ENCODE measurements around the gene FOLR1.

FOLR1 gene

DNA sequence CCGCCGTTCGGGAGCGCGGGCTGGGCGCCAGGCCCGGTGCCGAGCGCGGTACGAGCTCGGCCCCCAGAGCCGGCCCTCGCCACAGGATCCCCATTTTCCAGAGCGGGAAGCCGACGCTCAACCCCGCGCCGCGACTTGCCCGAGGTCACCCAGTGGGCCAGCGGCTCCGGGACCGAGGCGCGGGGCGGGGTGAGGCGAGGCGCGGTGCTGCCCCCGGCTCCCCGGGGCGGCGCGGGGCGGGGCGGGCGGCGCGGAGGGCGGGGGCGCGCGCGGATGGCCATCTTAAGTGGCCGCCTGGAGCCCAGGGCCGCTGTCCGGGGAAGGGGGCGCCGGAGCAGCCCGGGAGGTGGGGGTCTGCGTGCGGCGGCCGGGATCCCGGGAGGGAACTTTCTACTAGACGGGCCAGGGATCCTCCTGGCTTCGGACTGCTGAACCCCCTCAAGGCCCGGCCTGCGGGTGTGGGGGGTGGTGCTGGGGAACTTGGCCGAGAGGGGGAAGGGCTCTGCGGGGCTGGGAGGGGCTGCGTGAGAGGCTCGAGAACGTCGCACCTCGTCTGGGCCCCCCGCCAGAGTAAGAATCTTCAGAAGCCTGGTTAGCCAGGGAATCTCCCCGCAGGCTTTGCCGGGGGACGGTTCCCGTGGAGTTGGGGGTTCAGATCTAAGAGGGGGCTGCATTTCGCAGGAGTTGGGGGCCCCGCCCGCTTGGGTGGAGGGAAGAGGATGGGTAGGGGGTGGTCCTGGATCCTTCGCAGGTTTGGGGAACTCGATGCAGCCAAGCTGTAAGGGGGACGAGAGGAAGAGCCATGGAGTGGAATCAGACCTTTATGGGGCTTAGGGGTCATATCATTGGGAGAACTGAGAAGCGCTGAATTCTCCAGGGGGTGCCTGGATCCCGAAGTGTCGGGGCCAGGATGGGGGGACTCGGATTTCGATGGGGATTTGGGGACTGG, 31.9 kb downstream of the FOLR1 start:
- peak; percentile 76 for DNase-seq (ENCODE audit: low read depth)

DNA sequence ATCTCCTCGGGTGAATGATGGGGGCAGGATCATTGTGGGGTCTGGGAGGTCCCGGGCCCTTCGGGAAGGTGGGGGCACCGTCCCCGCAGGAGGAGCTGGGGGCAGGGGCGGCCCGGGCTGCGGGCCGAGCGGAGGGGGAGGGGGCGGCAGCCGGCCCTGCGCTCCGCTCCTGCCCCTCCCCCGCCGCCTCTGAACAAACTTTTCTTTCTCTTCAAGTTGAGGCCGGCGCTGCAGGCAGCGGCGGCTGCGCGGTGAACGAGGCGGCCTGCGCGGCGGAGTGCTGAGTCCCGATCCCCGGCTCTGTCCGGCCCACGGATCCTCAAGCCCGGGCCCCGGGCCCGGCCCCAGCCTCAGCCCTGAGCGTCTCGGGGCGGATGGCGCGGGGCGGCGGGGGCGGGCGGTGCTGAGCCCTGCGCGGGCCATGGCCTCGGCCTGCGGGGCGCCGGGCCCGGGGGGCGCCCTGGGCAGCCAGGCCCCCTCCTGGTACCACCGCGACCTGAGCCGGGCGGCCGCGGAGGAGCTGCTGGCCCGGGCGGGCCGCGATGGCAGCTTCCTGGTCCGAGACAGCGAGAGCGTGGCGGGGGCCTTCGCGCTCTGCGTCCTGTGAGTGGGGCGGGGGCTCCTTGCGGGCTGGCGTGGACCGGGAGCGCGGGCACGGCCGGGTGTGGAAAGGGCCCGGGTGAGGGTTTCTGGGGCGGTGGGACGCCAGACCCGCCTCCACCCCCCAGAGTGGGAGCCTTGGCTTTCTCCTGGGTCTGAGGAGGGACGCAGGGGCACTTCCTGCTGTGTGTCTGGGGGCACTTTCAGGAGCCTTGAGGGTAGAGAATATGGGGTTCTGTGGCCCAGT, 32.8 kb downstream of the FOLR1 start, which contains the start of gene INPPL1:
Gene INPPL1 (plus strand): TSS at position 204 of the 847 bp plus-strand sequence. CDS start 218 bp downstream, at position 422.
- DNase-seq (ENCODE audit: low read depth): peak; percentile 52

DNA sequence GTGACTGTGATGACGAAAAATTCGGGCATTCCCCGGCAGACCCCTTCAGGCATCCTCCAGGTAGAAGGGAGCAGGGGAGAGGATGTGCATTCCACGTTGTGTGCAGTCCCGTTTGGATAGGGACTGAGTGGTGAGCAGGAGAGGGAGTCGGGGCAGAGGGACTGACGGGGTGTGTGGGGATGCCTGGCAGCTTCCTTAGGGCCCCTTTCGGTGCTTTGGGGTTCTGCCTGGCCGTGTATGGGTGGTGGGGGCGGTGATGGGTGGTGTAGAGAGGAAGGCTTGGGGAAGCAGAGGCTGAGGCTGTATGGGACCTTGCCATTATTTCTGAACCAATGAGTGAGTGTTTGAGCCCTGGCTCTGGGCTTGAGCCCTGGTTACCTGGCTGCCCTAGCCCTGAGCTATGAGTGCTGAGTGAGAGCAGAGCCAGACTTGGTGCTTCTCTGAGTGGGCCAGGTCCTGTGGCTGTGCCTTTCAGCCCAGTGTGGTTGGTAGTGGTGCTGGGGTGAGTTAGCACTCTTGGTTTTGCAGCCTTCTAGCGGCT, 33.5 kb downstream of the FOLR1 start:
- DNase-seq (ENCODE audit: low read depth): peak; percentile 15

DNA sequence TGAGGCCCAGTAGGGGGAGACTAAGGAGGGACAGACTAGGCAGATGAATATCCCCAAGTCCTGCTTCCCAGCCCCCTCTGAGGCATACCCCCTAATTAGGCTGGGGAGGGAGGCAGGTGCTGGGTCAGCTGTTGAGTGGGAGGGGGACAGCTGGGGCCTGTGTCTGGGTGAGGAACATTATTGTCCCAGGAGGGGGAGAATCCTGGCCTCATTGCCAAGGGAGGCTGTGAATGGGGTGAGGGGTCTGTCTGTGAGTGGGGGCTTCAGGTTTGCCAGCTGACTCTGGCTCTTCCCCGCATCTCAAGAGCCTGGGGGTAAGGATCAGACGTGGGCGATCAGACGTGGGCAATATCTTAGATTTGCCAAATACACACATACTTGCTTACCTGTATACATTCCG, 34.8 kb downstream of the FOLR1 start:
- no peak for DNase-seq (ENCODE audit: low read depth)

DNA sequence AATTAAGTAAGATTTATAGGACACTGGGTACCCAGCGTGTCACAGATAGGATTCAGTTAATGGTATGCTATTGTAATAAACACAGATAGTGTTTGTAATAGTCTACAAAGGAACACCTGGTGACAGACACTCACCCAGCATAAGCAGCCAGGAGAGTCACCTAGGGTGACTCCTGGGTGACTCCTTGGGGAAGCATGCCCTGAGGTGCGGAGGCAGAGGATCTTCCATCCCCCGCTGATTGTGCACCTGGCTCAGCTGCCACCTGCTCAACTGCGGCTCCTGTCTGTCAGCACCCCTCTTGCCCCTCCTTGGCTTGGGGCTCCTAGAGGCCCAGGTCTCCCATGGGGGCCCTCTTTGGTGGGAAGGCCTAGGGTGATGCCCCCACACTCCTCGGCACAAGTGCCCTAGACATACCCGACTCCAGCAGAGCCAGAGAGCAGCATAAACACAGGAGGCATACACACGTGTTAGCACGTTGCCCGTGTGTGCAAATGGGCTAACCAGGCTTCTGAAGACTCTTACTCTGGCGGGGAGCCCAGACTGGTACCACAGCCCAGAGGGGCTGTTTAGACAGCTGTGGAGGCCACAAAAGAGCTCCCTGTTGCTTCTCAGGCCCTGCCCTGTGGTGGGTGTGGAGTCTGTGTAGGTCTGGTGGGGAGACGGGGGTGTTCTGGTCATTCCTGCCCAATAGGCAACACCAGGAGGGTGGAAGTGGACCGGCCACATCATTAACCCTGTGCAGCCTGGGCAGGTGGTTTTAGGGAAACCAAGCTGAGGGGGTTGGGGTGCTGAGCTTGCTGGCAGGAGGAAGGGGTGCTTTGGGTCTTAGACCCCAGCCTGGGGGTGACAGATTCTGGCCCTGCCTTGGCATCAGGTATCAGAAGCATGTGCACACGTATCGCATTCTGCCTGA, 35.6 kb downstream of the FOLR1 start:
- DNase-seq (ENCODE audit: low read depth): peak; percentile 53

DNA sequence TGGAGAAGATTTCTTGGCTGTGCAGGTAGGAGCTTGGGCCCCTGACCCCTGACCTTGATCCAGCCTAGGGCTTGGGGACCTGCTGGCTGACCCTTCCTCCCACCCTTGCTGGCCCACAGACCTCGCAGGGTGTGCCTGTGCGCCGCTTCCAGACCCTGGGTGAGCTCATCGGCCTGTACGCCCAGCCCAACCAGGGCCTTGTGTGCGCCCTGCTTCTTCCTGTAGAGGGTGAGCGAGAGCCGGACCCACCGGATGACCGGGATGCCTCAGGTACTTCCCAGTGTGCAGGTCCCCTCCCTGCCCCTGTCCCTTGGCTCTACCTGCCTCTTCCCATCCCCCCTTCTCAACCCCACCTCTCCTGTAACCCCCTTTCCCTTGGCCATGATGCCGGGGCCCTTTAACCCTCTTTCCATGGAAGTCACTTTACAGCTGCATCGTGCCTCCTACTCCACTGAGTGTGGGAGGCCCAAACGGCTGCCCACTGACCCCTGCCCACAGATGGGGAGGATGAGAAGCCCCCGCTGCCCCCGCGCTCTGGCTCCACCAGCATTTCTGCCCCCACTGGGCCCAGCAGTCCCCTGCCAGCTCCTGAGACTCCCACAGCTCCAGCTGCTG, 36.4 kb downstream of the FOLR1 start:
- DNase-seq (ENCODE audit: low read depth): peak; percentile 10

DNA sequence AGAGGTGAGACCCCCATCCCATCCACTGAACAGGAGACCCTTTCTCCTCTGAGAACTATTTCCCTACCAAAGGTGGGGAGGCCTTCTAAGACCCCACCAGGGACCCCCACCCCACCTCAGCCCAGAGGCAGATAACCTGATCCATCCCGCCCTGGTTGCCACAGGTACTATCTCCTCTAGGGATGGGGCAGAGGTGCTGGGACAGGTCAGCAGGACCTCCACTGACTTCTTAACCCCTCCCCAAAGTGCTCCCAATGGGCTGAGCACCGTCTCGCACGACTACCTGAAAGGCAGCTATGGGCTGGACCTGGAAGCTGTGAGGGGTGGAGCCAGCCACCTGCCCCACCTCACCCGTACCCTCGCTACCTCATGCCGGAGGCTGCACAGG, 36.9 kb downstream of the FOLR1 start:
- no peak for DNase-seq (ENCODE audit: low read depth)

DNA sequence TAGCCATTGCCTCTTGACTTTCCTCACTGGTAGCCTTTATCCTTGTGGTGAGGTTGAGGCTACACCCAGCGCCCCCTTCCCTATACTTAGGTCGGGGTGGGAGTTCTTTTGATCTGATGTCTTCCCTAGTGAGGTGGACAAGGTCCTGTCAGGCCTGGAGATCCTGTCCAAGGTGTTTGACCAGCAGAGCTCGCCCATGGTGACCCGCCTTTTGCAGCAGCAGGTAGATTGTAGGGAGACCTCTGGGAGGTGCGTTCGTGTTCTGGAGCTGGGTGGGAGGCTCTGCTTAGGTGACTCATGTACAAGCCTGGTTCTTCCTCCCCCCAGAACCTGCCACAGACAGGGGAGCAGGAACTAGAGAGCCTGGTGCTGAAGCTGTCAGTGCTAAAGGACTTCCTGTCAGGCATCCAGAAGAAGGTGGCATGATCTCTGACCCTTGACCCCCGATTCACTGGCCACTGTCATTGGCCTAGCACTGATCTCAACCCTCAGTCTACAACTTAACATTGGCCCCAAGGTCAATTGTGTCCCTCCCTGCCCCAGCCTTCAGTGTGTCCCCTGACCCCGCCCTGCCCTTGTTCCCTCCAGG, 37.5 kb downstream of the FOLR1 start:
- no peak for DNase-seq (ENCODE audit: low read depth)

DNA sequence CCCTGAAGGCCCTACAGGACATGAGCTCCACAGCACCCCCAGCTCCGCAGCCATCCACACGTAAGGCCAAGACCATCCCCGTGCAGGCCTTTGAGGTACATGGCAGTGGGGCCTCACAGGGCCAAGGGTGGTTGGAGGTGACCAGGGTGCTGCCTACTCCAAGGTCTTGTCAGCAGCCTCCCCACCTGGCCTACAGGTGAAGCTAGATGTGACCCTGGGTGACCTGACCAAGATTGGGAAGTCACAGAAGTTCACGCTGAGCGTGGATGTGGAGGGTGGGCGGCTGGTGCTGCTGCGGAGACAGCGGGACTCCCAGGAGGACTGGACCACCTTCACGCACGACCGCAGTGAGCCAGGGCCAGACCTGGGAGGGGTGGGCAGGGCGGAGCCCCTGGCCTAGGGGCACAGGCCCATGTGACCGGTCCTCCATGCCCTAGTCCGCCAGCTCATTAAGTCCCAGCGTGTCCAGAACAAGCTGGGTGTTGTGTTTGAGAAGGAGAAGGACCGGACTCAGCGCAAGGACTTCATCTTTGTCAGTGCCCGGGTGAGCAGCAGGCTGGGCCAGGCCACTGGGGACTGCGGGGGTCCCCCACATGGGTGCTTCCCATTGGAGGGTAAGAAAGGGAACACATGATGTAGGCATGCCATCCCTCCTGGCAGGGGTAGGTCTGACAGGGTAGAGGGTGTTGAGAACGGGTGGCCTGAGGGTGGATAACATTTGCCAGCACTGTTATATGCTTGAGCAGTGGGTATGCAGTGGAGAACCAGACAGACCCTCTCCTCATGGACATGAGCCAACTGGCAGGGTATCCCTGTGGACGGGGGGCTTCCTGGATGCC, 38.2 kb downstream of the FOLR1 start:
- no peak for DNase-seq (ENCODE audit: low read depth)

DNA sequence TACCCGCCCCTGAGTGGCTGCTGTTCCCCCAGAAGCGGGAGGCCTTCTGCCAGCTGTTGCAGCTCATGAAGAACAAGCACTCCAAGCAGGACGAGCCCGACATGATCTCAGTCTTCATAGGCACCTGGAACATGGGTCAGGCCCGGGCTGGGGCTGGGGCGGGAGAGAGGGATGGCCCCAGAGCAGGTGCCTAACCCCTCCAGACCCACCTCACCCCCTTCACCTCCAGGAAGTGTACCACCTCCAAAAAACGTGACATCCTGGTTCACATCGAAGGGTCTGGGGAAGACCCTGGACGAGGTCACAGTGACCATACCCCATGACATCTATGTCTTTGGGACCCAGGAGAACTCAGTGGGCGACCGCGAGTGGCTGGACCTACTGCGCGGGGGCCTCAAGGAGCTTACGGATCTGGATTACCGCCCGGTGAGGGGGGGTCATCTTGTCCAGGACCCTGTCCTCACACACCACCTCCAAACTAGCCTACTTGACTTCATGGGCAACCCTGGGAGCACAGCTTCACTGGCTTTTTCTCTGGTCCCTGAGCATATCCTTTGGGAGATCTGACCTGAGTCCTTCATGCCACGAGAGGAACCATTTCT, 38.9 kb downstream of the FOLR1 start:
- DNase-seq (ENCODE audit: low read depth): no peak

DNA sequence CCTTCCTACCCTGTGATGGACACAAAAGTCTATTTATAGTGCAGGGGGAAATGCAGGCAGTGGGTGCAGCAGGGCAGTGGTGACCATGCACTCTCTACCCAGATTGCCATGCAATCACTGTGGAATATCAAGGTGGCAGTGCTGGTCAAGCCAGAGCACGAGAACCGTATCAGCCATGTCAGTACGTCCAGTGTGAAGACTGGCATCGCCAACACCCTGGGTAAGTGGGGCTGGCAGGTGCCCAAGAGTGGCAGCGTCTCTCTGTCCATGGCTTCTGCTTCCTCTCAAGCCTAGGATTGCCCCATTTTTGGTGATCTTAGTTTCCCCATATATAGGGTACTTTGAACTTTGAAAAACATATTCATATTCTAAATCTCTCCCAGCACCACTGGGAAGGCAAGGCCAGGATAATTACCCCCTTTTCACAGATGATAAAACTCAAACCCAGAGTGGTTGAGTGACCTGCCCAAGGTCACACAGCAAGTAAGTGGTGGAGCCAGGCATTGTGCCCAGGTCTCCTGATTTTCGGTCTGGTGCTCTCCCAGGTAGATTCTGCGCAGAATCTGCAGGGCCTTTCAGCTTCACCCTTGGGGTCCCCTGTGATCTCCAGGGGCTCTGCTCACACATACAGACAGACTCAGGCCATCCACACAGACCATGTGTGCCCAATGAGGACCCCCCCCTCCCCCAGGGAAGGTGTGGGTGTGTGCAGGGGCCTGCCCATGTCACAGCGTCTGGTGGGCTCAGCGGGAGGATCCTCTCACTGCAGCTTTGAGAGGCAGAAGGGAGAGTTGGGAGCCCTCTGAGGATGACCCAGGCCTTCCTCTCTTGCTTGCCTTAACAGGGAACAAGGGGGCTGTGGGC, 39.7 kb downstream of the FOLR1 start:
- no peak for DNase-seq (ENCODE audit: low read depth)

DNA sequence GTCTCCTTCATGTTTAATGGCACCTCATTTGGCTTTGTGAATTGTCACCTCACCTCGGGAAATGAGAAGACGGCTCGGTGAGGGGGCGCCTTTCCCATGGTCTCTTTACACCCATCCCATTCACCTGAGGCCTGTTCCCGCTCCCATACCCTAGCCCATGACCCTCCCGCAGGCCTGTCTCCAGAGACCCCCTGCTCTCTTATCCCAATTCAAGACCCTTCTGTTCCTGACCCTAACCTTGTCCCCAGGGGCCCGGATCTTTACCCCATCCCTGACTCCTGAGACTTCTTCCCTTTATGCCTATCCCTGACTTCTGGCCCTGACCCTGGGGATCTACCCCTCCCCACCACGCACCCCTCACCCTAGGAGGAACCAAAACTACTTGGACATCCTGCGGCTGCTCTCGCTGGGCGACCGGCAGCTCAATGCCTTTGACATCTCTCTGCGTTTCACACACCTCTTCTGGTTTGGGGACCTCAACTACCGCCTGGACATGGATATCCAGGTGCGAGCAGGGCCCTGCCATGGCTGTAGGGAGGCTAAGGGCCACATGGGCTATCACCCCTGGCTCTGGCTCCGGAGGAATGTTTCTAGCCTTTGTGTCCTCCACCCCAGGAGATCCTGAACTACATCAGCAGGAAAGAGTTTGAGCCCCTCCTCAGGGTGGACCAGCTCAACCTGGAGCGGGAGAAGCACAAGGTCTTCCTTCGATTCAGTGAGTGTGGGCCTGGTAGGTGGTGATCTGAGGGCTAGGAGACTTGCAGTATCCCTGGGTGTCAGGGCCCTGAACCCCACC, 40.5 kb downstream of the FOLR1 start:
- no peak for DNase-seq (ENCODE audit: low read depth)

DNA sequence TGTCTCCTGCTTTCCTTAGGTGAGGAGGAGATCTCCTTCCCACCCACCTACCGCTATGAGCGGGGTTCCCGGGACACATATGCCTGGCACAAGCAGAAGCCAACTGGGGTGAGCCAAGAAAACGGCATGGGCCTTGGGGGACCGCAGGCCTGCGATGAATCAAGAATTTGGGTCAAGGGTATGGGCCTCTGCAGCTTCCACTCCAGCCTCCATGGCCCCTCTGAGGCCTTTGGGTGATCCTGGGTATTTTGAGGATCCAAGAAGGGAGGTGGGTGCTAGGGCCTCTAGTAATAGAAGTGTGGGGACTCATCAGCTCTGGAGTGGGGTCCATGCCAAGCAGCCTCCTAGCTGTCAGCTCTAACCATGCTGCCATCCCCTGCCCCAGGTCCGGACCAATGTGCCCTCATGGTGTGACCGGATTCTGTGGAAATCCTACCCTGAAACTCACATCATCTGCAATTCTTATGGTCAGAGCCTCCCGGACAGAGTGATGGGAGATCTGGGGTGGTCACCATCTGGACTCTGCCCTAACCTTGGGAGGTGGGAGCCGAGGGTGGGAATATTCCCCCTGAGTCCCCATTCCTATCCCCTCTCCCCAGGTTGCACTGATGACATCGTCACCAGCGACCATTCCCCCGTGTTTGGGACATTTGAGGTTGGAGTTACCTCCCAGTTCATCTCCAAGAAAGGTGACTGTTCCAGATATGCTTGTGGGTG, 41.3 kb downstream of the FOLR1 start:
- DNase-seq (ENCODE audit: low read depth): no peak

DNA sequence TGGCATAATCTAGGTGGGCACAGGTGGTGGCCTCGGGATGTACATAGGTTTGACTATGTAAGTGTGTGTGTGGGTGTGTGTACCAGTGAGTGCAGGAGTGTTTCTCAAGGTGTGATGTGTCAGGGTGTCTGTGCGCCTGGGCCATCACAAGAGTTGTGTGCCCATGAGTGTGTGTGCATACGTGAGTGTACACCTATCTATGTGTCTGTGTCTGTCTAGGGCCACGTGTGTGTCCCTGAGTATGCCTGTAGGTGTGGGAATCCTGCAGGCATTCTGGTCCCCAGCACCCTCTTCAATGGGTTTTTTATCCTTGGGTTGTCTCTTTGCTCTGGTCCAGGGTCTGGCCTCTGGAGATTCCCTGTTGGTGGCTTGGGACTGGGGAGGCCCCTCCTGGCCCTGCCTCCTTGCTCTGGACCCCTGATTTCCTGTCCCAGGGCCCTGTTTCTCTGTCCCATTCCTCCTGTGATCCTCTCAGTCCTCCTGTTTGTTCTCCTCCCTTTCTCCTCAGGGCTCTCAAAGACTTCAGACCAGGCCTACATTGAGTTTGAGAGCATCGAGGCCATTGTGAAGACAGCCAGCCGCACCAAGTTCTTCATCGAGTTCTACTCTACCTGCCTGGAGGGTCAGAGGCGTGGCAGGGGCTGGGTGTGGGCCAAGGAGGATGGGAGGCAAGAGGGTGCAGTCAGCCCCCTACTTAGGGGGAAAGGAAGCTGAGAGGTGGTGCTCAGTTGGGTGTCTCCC, 42.0 kb downstream of the FOLR1 start:
- DNase-seq (ENCODE audit: low read depth): no peak

DNA sequence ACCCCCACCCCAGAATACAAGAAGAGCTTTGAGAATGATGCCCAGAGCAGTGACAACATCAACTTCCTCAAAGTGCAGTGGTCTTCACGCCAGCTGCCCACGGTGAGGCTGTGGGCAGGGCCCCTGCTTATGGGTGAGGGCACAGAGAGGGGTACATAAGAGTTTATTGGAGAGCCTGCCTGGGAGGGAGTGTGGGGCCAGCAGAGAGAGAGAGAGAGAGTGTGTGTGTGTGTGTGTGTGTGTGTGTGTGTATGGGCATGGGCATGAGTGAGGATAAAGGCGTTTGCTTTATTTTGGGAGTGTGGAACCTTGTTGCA, 42.5 kb downstream of the FOLR1 start:
- no peak for DNase-seq (ENCODE audit: low read depth)

DNA sequence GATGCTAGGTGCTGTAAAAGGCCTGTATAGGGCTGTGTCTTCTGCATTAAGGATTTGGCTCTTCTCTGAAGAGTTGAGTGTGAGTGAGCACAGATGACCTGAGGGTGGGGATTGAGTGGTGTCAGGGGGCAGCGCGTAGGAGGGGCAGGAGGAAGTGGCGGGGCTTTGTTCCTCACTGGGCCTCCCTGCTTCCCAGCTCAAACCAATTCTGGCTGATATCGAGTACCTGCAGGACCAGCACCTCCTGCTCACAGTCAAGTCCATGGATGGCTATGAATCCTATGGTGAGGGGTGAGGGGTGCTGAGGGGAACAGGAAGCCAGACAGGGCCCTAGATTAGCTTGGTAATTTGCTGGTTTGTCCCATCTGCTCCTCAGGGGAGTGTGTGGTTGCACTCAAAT, 43.0 kb downstream of the FOLR1 start:
- DNase-seq (ENCODE audit: low read depth): no peak

Measured in iris pigment epithelial cell (primary cell).